ENCODE results near the gene PLS1. TPM values are rescaled to one million over a fixed set of nuclear protein-coding genes. Genes with fewer than 3 reads are reported as not detected.
"Not testable (repeated sequence)": the region's sequence is repeated elsewhere in the genome, so short reads cannot be mapped to it uniquely, and the experiment has no call there.

The PLS1 gene
- total RNA-seq, 1 donor from 2014 or later: 2.4 TPM

DNA sequence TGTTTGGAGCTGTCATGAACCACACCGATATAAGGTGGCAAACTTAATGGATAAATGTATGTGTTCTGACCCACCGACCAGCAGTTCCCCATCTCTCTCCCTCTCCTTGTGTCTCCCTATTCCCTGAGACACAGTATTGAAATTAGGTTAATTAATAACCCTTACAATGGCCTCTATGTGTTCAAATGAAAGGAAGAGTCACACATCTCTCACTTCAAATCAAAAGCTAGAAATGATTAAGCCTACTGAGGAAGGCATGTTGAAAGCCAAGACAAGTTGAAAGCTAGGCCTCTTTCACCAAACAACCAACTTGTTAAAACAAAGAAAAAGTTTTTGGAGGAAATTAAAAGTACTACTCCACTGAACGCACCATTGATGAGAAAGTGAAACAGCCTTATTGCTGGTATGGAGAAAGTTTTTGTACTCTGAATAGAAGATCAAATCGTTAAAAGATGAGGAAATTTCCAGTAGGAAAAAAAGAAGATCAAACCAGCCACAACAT lies 32.6 kb upstream of the PLS1 start:
- Mint-ChIP-seq H3K4me1 (ENCODE audit: low read depth) (no peaks in the 10 kb centered on the region), H3K27me3 (ENCODE audit: low read depth) (no peaks in the 10 kb centered on the region), H3K9me3 (ENCODE audit: low read depth) (no peaks in the 10 kb centered on the region), H3K36me3 (ENCODE audit: low read depth) (peaks cover 12% of the 10 kb centered on the region), H3K4me3 (ENCODE audit: unreplicated experiment) (no peak overlapping the region), H3K27ac (ENCODE audit: unreplicated experiment) (no peak overlapping the region)
- TF ChIP-seq CTCF (IDR thresholded peaks at IDR 0.05): no peak
- no peak for DNase-seq (ENCODE audit: low spot score)

GRCh38 chr3:142566096-142566495 lies 30.1 kb upstream of the PLS1 start:
- Mint-ChIP-seq H3K27me3 (ENCODE audit: low read depth) (no peaks in the 10 kb centered on the region), H3K27ac (ENCODE audit: unreplicated experiment) (no peak overlapping the region), H3K9me3 (ENCODE audit: low read depth) (no peaks in the 10 kb centered on the region), H3K4me3 (ENCODE audit: unreplicated experiment) (no peak overlapping the region), H3K36me3 (ENCODE audit: low read depth) (peaks cover 9% of the 10 kb centered on the region), H3K4me1 (ENCODE audit: low read depth) (peaks cover 3% of the 10 kb centered on the region)
- no peak for DNase-seq (ENCODE audit: low spot score)
- TF ChIP-seq CTCF (IDR thresholded peaks at IDR 0.05): no peak

DNA sequence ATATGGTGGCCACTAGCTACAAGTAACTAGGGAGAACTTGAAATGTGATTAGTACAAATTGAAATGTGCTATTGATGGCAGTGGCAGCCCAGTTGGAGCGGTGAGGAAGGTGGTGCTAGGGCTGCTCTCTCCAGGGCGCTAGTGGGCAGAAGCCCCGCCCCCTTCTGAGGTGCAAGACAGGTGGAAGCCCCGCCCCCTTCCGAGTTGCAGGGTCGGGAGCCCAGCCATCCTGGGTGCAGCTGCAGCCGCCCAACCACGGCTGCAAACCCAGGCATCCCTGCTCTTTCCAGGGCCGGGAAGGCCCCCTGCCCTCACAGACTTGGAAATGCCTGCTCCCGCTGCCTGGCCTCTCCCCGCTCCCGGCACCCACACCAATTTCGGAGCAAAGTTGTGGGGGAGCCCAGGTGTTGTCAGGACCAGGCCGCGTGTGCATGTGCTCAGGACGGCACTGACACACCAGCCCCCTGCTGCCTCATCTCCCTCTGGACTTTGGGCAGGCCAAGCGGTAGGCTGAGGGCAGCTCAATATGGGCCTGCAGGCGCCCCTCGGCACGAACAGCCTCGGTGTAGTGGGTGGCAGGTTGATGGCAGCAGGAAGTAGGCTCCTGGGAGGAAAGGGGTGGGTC lies 27.7 kb upstream of the PLS1 start:
- Mint-ChIP-seq H3K4me1 (ENCODE audit: low read depth) (peaks cover 3% of the 10 kb centered on the region), H3K27me3 (ENCODE audit: low read depth) (no peaks in the 10 kb centered on the region), H3K27ac (ENCODE audit: unreplicated experiment) (no peak overlapping the region), H3K36me3 (ENCODE audit: low read depth) (peaks cover 5% of the 10 kb centered on the region), H3K4me3 (ENCODE audit: unreplicated experiment) (no peak overlapping the region), H3K9me3 (ENCODE audit: low read depth) (no peaks in the 10 kb centered on the region)
- DNase-seq (ENCODE audit: low spot score): no peak
- TF ChIP-seq CTCF (IDR thresholded peaks at IDR 0.05): no peak

DNA sequence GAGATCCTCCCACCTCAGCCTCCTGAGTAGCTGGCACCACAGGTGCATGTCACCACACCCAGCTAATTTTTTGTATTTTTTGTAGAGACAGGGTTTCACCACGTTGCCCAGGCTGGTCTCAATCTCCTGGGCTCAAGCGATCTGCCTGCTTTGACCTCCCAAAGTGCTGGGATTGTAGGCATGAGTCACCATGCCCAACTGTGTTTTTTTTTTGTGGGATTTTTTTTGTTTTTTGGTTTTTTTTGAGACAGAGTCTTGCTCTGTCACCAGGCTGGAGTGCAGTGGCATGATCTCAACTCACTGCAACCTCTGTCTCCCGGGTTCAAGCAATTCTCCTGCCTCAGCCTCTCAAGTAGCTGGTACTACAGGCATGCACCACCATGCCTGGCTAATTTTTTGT lies 26.8 kb upstream of the PLS1 start:
- H3K27ac Mint-ChIP-seq (ENCODE audit: unreplicated experiment); H3K9me3 Mint-ChIP-seq (ENCODE audit: low read depth); H3K4me1 Mint-ChIP-seq (ENCODE audit: low read depth); H3K27me3 Mint-ChIP-seq (ENCODE audit: low read depth); DNase-seq (ENCODE audit: low spot score); H3K36me3 Mint-ChIP-seq (ENCODE audit: low read depth); H3K4me3 Mint-ChIP-seq (ENCODE audit: unreplicated experiment): not testable (repeated sequence)

DNA sequence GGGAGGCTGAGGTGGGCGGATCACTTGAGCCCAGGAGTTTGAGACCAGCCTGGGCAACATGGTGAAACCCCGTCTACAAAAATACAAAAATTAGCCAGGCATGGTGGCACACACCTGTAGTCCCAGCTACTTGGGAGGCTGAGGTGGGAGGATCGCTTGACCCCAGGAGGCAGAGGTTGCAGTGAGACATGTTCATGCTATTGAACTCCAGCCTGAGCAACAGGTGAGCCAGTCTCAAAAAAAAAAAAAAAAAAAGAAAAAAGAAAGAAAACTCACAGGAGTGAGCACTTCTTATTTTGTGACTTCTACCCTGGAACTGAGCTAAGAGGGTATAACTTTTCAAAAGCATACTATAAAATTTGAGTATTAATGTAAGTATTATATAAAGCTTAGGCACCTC lies 22.0 kb upstream of the PLS1 start:
- not testable (repeated sequence) for DNase-seq (ENCODE audit: low spot score); H3K27ac Mint-ChIP-seq (ENCODE audit: unreplicated experiment); H3K9me3 Mint-ChIP-seq (ENCODE audit: low read depth); H3K4me3 Mint-ChIP-seq (ENCODE audit: unreplicated experiment); H3K36me3 Mint-ChIP-seq (ENCODE audit: low read depth); H3K27me3 Mint-ChIP-seq (ENCODE audit: low read depth)
- H3K4me1 Mint-ChIP-seq (ENCODE audit: low read depth): peaks cover 30% of the 10 kb centered on the region

DNA sequence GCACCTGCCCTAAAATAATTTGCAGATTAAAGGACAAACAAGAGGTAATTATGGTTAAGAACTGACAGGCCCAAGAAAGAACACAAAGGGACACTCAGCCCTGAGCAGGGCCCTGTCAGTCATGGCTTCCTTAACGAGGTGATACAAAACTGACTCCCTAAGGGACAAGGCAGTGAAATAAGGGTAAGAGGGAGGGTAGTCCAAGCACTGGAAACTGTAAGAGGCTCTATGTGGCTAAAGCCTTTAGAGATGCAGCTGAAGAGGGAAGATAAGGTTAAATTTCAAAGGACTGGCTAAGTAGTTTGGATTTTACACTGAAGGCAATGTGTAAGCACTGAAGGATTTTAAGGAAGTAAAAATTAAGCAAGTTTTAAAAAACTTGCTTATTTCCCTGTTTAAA lies 21.5 kb upstream of the PLS1 start:
- H3K36me3 Mint-ChIP-seq (ENCODE audit: low read depth): no peaks in the 10 kb centered on the region
- no peak overlapping the region for H3K27ac Mint-ChIP-seq (ENCODE audit: unreplicated experiment)
- no peak overlapping the region for H3K4me3 Mint-ChIP-seq (ENCODE audit: unreplicated experiment)
- no peak for DNase-seq (ENCODE audit: low spot score)
- no peaks in the 10 kb centered on the region for H3K9me3 Mint-ChIP-seq (ENCODE audit: low read depth)
- TF ChIP-seq CTCF (IDR thresholded peaks at IDR 0.05): no peak
- peaks cover 34% of the 10 kb centered on the region for H3K4me1 Mint-ChIP-seq (ENCODE audit: low read depth)
- H3K27me3 Mint-ChIP-seq (ENCODE audit: low read depth): no peaks in the 10 kb centered on the region

All from chondrocyte (in vitro differentiated cells).